Activated CD4-positive, alpha-beta memory T cell treated with anti-CD3 and anti-CD28 coated beads for 36 hours (primary cell): ENCODE results near the gene GOLGA5. TPM values are rescaled to one million over a fixed set of nuclear protein-coding genes. Genes with fewer than 3 reads are reported as not detected.

Source experiments
- CTCF ChIA-PET: fragments of 350-600 bp; sonication (Branson Sonifier 250); formaldehyde crosslinking; loops from one replicate; lab custom pipeline; 2021; ENCODE audit warnings: antibody characterized with exemption, inconsistent platforms; lab: Charles Lee
- POLR2A ChIA-PET: fragments of 350-600 bp; sonication (Branson Sonifier 250); formaldehyde crosslinking; loops from one replicate; lab custom pipeline; 2021; ENCODE audit warnings: antibody characterized with exemption; lab: Charles Lee
- DNase-seq: peaks from one replicate; pipeline ENCODE4 v3.0.0-alpha.2; 2020
- H3K27ac Mint-ChIP-seq: one replicate; pipeline ENCODE4 v1.8.0; 2021; ENCODE audit warnings: mixed read lengths
- H3K27me3 Mint-ChIP-seq: one replicate; pipeline ENCODE4 v1.8.0; 2021; ENCODE audit warnings: mixed read lengths
- H3K36me3 Mint-ChIP-seq: one replicate; pipeline ENCODE4 v1.8.0; 2021; ENCODE audit warnings: mixed read lengths
- H3K4me1 Mint-ChIP-seq: one replicate; pipeline ENCODE4 v1.8.0; 2021; ENCODE audit warnings: low read depth, mixed read lengths
- H3K4me3 Mint-ChIP-seq: one replicate; pipeline ENCODE4 v1.8.0; 2021; ENCODE audit warnings: mild to moderate bottlenecking, mixed read lengths
- H3K9me3 Mint-ChIP-seq: one replicate; pipeline ENCODE4 v1.8.0; 2021; ENCODE audit warnings: mixed read lengths
- intact Hi-C: fragments of 100-400 bp; cut with micrococcal nuclease; formaldehyde crosslinking; loops from one replicate; pipeline ENCODE4 v1.15.1; 2023
- total RNA-seq, 2 experiments: library from RNA; stranded (reverse); gene quantifications; one replicate each; pipeline ENCODE4 v1.2.3, GENCODE V29; 2021

GOLGA5 gene
- total RNA-seq, 2 experiments from 2014 or later = 20.7 to 22.5 TPM

- Mint-ChIP-seq H3K9me3 (no peaks in the 10 kb centered on the region), H3K36me3 (no peaks in the 10 kb centered on the region), H3K4me1 (peaks cover 10% of the 10 kb centered on the region), H3K4me3 (no peak overlapping the region), H3K27ac (no peak overlapping the region), H3K27me3 (no peaks in the 10 kb centered on the region)
- POLR2A ChIA-PET = interaction anchor here (1.3 kb wide), 1 partner anchor 52 kb away, joined by 6 read pairs; no protein-coding TSS in a partner anchor
- CTCF ChIA-PET = interaction anchor here (0.6 to 1.6 kb wide), 5 partner anchors 51 to 91 kb away, joined by 3 to 25 read pairs (median 5); no protein-coding TSS in a partner anchor
- no peak for DNase-seq
- intact Hi-C loops = no loop called here
These were observed 12.8 kb upstream of the GOLGA5 start for GRCh38 chr14:92781350-92781749.

- no peaks in the 10 kb centered on the region for H3K27me3 Mint-ChIP-seq
- no peak for DNase-seq
- intact Hi-C loops = loop anchor here (1.0 kb wide), 1 partner anchor 70 kb away; no protein-coding TSS in a partner anchor
- H3K4me3 Mint-ChIP-seq = no peak overlapping the region
- no peak overlapping the region for H3K27ac Mint-ChIP-seq
- peaks cover 5% of the 10 kb centered on the region for H3K9me3 Mint-ChIP-seq
- H3K36me3 Mint-ChIP-seq = no peaks in the 10 kb centered on the region
- H3K4me1 Mint-ChIP-seq = peaks cover 14% of the 10 kb centered on the region
- ChIA-PET CTCF (interaction anchor here (0.5 to 6.7 kb wide), 16 partner anchors 9 to 645 kb away, joined by 3 to 142 read pairs (median 3); partner anchors contain the start of gene GOLGA5), POLR2A (interaction anchor here (0.5 kb wide), 1 partner anchor 138 kb away, joined by 3 read pairs; no protein-coding TSS in a partner anchor)
These were observed 10.2 kb upstream of the GOLGA5 start for GRCh38 chr14:92783813-92784431.

- peaks cover 5% of the 10 kb centered on the region for H3K4me1 Mint-ChIP-seq
- no peak overlapping the region for H3K4me3 Mint-ChIP-seq
- H3K27me3 Mint-ChIP-seq = no peaks in the 10 kb centered on the region
- H3K27ac Mint-ChIP-seq = no peak overlapping the region
- H3K9me3 Mint-ChIP-seq = peaks cover 23% of the 10 kb centered on the region
- ChIA-PET CTCF (interaction anchor here (2.6 to 6.7 kb wide), 2 partner anchors 72 to 98 kb away, joined by 15 to 142 read pairs; no protein-coding TSS in a partner anchor), POLR2A (no interaction called here)
- no peak for DNase-seq
- H3K36me3 Mint-ChIP-seq = peaks cover 9% of the 10 kb centered on the region
- intact Hi-C loops = no loop called here
These were observed 8.3 kb upstream of the GOLGA5 start for GRCh38 chr14:92785667-92786426.

- ChIA-PET CTCF (interaction anchor here (2.6 to 6.7 kb wide), 2 partner anchors 73 to 99 kb away, joined by 15 to 142 read pairs; no protein-coding TSS in a partner anchor), POLR2A (no interaction called here)
- peaks cover 26% of the 10 kb centered on the region for H3K9me3 Mint-ChIP-seq
- peaks cover 4% of the 10 kb centered on the region for H3K4me1 Mint-ChIP-seq
- H3K27me3 Mint-ChIP-seq = no peaks in the 10 kb centered on the region
- no peak overlapping the region for H3K27ac Mint-ChIP-seq
- H3K4me3 Mint-ChIP-seq = no peak overlapping the region
- H3K36me3 Mint-ChIP-seq = peaks cover 9% of the 10 kb centered on the region
- DNase-seq = no peak
- intact Hi-C loops = no loop called here
These were observed 7.7 kb upstream of the GOLGA5 start for GRCh38 chr14:92786427-92786756.

GRCh38 chr14:92787554-92787953 lies 6.6 kb upstream of the GOLGA5 start:
- Mint-ChIP-seq H3K9me3 (peaks cover 26% of the 10 kb centered on the region), H3K27ac (no peak overlapping the region), H3K4me3 (no peak overlapping the region), H3K27me3 (no peaks in the 10 kb centered on the region), H3K36me3 (peaks cover 9% of the 10 kb centered on the region), H3K4me1 (peaks cover 4% of the 10 kb centered on the region)
- intact Hi-C loops = no loop called here
- no peak for DNase-seq
- ChIA-PET CTCF (interaction anchor here (0.9 to 6.7 kb wide), 4 partner anchors 14 to 100 kb away, joined by 3 to 142 read pairs (median 10); no protein-coding TSS in a partner anchor), POLR2A (no interaction called here)

GRCh38 chr14:92789457-92790089 lies 4.5 kb upstream of the GOLGA5 start:
- ChIA-PET POLR2A (no interaction called here), CTCF (interaction anchor here (1.0 kb wide), 1 partner anchor 76 kb away, joined by 3 read pairs; no protein-coding TSS in a partner anchor)
- Mint-ChIP-seq H3K4me1 (peaks cover 15% of the 10 kb centered on the region), H3K9me3 (peaks cover 26% of the 10 kb centered on the region), H3K27me3 (no peaks in the 10 kb centered on the region), H3K36me3 (peaks cover 10% of the 10 kb centered on the region), H3K4me3 (no peak overlapping the region), H3K27ac (peak overlapping the region; percentile 26)
- DNase-seq = no peak
- intact Hi-C loops = loop anchor here (5.0 kb wide), 1 partner anchor 447 kb away; no protein-coding TSS in a partner anchor

- DNase-seq = no peak
- no peak overlapping the region for H3K4me3 Mint-ChIP-seq
- intact Hi-C loops = loop anchor here (5.0 kb wide), 1 partner anchor 451 kb away; no protein-coding TSS in a partner anchor
- H3K36me3 Mint-ChIP-seq = peaks cover 17% of the 10 kb centered on the region
- no peaks in the 10 kb centered on the region for H3K27me3 Mint-ChIP-seq
- peaks cover 26% of the 10 kb centered on the region for H3K9me3 Mint-ChIP-seq
- CTCF ChIA-PET = interaction anchor here (0.9 kb wide), 1 partner anchor 9 kb away, joined by 3 read pairs; no protein-coding TSS in a partner anchor
- no peak overlapping the region for H3K27ac Mint-ChIP-seq
- POLR2A ChIA-PET = no interaction called here
- peaks cover 33% of the 10 kb centered on the region for H3K4me1 Mint-ChIP-seq
These were observed 1.2 kb upstream of the GOLGA5 start for GRCh38 chr14:92792885-92793284.

- POLR2A ChIA-PET = interaction anchor here (1.1 kb wide), 1 partner anchor 28 kb away, joined by 4 read pairs; no protein-coding TSS in a partner anchor
- peaks cover 35% of the 10 kb centered on the region for H3K4me1 Mint-ChIP-seq
- H3K27ac Mint-ChIP-seq = peak overlapping the region; percentile 91
- H3K27me3 Mint-ChIP-seq = no peaks in the 10 kb centered on the region
- intact Hi-C loops = loop anchor here (5.0 kb wide), 1 partner anchor 452 kb away; no protein-coding TSS in a partner anchor
- H3K36me3 Mint-ChIP-seq = peaks cover 17% of the 10 kb centered on the region
- H3K4me3 Mint-ChIP-seq = peak overlapping the region; percentile 97
- CTCF ChIA-PET = interaction anchor here (1.1 to 1.6 kb wide), 2 partner anchors 10 to 319 kb away, joined by 3 read pairs; no protein-coding TSS in a partner anchor
- no peak for DNase-seq
- H3K9me3 Mint-ChIP-seq = peaks cover 15% of the 10 kb centered on the region
These were observed 439 bp downstream of the GOLGA5 start for GRCh38 chr14:92794547-92794941.

- H3K27me3 Mint-ChIP-seq = no peaks in the 10 kb centered on the region
- ChIA-PET POLR2A (no interaction called here), CTCF (interaction anchor here (1.0 kb wide), 1 partner anchor 318 kb away, joined by 3 read pairs; no protein-coding TSS in a partner anchor)
- peak overlapping the region; percentile 97 for H3K4me3 Mint-ChIP-seq
- H3K27ac Mint-ChIP-seq = peak overlapping the region; percentile 91
- no peak for DNase-seq
- H3K4me1 Mint-ChIP-seq = peaks cover 39% of the 10 kb centered on the region
- intact Hi-C loops = loop anchor here (5.0 kb wide), 1 partner anchor 453 kb away; no protein-coding TSS in a partner anchor
- H3K36me3 Mint-ChIP-seq = peaks cover 16% of the 10 kb centered on the region
- H3K9me3 Mint-ChIP-seq = peaks cover 11% of the 10 kb centered on the region
These were observed 856 bp downstream of the GOLGA5 start for GRCh38 chr14:92794961-92795360.

GRCh38 chr14:92797935-92798653 lies 4.0 kb downstream of the GOLGA5 start:
- Mint-ChIP-seq H3K4me3 (no peak overlapping the region), H3K27me3 (no peaks in the 10 kb centered on the region), H3K4me1 (peaks cover 59% of the 10 kb centered on the region), H3K27ac (no peak overlapping the region), H3K9me3 (no peaks in the 10 kb centered on the region), H3K36me3 (peaks cover 19% of the 10 kb centered on the region)
- intact Hi-C loops = no loop called here
- ChIA-PET POLR2A (no interaction called here), CTCF (interaction anchor here (1.3 kb wide), 1 partner anchor 112 kb away, joined by 5 read pairs; no protein-coding TSS in a partner anchor)
- no peak for DNase-seq

- Mint-ChIP-seq H3K27ac (no peak overlapping the region), H3K4me3 (no peak overlapping the region), H3K27me3 (no peaks in the 10 kb centered on the region), H3K36me3 (peaks cover 26% of the 10 kb centered on the region), H3K9me3 (no peaks in the 10 kb centered on the region), H3K4me1 (peaks cover 54% of the 10 kb centered on the region)
- DNase-seq = no peak
- intact Hi-C loops = no loop called here
- POLR2A ChIA-PET = no interaction called here
- CTCF ChIA-PET = no interaction called here
These were observed 4.7 kb downstream of the GOLGA5 start for GRCh38 chr14:92798811-92799210.
